ENCODE data around the gene C19orf53.
"Not testable (repeated sequence)": the region's sequence is repeated elsewhere in the genome, so short reads cannot be mapped to it uniquely, and the experiment has no call there.

C19orf53 gene

DNA sequence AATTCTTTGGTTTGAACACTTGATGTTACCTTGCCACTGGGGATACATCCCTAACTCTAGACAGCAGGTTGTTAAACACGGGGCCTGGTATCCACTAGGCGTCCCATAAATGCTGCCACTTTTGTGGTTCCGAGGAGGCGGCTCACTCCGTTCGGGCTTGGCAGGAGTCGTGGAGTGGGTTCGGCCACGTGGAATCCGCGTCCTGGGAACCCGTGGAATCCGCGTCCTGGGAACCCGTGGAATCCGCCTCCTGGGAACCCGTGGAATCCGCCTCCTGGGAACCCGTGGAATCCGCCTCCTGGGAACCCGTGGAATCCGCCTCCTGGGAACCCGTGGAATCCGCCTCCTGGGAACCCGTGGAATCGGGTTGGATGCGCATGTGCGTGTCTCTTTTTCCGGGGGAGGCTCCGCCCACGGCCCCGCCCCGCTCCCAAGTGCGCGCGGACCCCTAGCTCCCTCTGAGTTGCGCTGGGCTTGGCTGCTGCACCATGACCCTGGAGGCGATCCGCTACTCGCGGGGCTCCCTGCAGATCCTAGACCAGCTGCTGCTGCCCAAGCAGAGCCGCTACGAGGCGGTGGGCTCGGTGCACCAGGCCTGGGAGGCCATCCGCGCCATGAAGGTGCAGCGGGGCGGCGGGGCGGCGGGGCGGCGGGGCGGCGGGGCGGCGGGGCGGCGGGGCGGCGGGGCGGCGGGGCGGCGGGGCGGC is 10.0 kb upstream of the C19orf53 start, which contains the start of gene MRI1:
TSS of gene MRI1 (plus strand) at position 422 of the 707 bp plus-strand sequence. CDS start at position 489, 67 bp downstream.
- DNase-seq: peak; percentile 86

DNA sequence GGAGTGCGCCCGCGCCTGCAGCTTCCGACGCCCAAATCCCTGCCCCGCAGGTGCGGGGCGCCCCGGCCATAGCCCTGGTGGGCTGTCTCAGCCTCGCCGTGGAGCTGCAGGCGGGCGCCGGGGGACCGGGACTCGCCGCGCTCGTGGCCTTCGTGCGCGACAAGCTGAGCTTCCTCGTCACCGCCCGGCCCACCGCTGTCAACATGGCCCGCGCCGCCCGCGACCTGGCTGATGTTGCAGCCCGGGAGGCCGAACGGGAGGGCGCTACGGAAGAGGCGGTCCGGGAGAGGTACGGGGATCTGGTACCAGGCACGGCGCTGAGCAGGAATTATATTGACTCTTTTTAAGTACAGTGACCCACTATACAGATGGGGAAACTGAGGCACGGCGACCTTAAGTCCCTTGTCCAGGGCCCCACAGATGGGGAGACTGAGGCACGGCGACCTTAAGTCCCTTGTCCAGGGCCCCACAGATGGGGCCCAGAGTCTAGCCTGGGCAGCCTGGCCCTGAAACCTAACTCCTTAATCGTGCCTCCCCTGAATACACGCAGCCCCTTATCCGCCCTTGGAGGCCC is 9.3 kb upstream of the C19orf53 start:
- DNase-seq: no peak

DNA sequence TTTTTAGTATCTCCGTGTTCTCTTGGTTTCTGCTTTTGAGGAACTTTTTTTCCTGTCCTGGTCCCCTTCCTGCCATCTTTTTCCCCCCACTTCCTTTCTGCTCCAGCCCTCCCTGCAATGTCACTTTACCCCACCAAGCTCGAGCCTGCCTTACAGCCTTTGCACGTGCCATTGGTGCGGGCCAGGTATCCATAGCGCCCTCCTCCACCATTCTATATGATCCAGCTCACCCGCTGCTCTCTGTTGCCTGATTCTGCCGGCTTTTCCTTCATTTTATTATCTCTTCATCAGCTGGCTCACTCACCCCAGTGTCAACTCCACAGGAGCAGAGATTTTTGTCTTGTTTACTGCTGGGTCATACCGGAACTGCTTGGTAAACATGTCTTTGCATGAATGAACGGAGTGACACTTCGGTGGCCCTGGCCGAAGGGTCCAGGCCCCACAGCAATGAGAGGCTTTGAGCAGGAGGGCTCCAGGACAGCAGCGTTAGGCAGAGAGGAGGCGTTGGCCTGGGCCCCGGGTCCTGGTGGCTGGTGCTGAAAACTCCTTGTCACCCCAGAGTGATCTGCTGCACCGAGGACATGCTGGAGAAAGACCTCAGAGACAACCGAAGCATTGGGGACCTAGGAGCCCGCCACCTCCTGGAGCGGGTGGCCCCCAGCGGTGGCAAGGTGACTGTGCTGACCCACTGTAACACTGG is 8.7 kb upstream of the C19orf53 start:
- DNase-seq: no peak

DNA sequence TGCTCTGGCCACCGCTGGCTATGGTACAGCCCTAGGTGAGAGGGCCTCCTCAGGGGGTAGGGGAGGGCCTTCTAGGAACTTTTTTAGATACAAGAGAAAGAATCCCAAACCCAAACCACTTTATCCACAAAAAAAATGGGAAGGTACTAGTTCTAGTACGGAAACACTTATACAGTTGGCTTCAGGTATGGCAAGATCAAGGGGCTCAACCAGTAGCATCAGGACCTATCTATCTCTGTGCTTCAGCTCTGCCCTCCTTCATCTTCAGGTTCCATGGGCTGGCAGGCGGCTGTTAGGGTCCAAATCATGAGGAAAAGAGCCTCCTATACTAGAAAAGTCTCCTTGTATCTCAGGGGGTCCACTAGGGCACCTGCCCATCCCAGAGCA is 8.2 kb upstream of the C19orf53 start:
- DNase-seq: no peak

DNA sequence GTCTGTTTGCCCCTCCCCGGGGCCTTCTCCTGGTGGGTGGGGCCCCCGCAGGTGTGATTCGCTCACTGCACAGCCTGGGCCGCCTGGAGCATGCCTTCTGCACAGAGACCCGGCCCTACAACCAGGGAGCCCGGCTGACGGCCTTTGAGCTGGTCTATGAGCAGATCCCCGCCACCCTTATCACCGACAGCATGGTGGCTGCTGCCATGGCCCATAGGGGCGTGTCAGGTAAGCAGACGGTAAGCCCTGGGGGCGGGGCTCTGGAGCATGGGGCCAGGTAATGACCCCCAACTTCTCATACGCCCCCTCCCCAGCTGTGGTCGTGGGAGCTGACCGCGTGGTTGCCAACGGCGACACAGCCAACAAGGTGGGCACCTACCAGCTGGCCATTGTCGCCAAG is 5.7 kb upstream of the C19orf53 start:
- no peak for DNase-seq

DNA sequence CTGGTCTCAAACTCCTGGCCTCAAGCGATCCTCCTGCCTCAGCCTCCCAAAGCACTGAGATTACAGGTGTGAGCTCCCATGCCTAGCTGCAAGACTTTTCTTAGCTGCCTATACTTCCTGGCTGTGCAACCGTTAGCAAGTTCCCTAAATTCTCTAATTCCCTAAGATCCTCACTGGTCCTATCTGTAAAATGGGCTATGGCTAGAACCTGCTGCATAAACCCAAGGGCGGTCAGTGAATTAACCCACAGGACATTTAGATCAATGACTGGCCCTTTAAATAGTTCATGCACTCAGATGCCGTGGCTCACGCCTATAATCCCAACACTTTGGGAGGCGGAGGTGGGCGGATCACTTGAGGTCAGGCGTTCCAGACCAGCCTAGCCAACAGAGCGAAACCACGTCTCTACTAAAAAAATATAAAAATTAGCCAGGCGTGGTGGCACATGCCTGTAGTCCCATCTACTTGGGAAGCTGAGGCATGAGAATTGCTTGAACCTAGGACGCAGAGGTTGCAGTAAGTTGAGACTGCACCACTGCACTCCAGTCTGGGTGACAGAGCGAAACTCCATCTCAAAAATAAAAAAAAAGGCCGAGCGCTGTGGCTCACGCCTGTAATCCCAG is 4.1 kb upstream of the C19orf53 start:
- DNase-seq: no peak

DNA sequence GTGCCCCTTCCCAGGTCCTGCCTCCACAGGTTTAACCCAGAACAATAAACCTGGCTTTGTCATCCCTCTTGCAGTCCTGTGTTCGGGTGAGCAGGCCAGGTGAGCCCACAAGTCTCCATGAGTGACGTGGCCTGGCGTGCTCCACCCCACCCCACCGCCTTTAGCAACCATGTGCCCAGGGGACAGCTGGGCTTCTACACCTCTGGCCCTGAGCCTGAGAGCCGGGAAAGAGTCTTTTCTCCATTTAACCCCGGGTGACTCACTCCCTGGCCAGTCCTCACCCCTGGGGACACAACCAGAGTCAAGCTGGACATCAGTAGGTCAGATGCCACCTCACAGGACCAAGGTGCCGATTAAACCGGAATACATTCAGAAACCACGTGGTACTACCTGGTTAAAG is 4.1 kb downstream of the C19orf53 start:
- no peak for DNase-seq

DNA sequence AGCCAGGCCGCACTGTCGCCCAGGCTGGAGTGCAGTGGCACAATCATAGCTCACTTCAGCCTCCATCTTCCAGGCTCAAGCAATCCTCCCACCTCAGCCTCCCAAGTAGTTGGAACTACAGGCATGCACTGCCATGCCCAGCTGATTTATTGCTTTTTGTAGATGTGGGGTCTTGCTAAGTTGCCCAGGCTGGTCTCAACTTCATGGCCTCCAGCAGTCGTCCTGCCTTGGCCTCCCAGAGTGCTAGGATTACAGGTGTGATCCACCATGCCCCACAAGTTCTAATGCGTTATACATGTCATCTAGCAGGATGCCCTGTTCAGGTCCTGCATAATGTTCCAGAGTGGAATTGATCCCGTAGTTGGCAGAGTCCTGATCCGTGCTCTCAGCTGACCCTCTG is 4.6 kb downstream of the C19orf53 start:
- no peak for DNase-seq

DNA sequence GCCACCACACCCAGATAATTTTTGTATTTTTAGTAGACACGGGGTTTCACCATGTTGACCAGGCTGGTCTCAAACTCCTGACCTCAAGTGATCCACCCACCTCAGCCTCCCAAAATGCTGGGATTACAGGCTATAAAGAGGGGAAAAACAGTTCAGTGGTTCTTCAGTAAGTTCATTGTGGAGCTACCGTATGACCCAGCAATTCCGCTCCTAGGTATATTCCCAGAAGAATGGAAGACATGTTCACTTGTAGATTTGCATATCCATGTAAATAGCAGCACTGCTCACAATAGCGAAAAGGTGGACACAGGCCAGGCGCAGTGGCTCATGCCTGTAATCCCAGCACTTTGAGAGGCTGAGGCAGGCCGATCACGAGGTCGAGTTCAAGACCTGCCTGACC is 5.5 kb downstream of the C19orf53 start:
- DNase-seq: not testable (repeated sequence)

DNA sequence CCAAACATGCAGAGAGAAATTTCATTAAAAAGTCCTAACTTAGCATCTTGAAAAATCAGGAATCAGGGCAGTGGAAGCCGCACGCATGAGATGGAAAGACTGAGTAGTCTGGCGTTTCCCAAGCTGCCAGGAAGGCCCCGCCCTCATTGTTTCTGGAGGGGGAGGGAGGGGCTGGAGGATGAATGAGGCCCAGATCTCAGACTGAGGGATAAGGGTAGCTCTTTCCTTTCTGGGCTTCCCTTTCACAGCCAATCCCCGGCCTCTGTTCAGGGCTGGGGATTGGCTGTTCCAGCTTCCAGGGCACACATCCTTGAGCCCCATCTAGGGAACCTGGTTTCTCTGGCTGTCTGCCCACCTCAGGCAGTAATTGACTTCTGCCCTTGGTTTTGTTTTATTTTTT is 7.3 kb downstream of the C19orf53 start:
- DNase-seq: peak; percentile 92

DNA sequence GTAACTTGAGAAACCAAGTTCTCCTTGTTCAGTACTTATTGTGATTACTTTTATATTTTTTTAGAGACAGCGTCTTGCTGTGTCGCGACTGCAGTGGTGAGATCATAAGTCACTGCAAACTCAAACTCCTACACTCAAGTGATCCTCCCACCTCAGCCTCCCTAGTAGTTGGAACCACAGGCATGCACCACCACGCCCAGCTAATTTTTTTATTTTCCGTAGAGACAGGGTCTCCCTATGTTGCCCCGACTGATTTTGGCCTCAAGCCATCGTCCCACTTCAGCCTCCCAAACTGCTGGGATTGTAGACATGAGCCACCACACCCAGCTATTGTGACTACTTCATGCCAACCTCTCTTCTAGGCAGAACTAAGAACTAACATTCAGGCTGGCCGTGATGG is 8.3 kb downstream of the C19orf53 start:
- no peak for DNase-seq

DNA sequence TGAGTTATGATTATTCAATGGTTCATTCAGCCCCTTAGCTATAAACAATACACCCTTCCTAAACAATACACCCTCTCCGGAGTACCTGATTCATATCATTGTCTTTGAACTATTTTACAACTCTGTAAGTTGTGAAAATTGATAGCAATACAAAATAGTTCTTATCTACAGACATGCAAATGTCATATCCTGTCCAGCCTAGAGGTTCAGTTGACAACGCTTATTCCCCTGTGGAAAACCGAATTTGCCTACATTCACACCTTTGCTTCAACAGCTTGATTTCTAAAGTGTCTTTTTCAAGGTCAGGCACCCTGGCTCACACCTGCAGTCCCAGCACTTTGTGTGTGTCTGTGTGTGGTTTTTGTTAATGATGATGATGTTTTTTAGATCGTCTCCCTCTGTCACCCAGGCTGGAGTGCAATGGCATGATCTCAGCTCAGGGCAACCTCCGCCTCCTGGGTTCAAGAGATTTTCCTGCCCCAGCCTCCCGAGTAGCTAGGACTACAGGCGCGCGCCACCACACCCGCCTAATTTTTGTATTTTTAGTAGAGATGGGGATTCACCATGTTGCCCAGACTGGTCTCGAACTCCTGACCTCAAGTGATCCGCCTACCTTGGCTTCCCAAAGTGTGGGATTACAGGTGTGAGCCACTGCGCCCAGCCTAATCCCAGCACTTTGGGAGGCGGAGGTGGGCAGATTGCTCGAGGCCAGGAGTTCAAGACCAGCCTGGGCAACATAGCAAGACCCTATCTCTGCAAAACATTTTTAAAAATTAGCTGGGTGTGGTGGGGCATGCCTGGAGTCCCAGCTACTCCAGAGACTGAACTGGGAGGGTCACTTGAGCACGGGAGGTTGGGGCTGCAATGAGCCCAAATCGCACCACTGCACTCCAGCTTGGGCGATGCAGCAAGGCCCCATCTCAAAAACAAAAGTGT is 9.6 kb downstream of the C19orf53 start:
- DNase-seq: no peak

DNA sequence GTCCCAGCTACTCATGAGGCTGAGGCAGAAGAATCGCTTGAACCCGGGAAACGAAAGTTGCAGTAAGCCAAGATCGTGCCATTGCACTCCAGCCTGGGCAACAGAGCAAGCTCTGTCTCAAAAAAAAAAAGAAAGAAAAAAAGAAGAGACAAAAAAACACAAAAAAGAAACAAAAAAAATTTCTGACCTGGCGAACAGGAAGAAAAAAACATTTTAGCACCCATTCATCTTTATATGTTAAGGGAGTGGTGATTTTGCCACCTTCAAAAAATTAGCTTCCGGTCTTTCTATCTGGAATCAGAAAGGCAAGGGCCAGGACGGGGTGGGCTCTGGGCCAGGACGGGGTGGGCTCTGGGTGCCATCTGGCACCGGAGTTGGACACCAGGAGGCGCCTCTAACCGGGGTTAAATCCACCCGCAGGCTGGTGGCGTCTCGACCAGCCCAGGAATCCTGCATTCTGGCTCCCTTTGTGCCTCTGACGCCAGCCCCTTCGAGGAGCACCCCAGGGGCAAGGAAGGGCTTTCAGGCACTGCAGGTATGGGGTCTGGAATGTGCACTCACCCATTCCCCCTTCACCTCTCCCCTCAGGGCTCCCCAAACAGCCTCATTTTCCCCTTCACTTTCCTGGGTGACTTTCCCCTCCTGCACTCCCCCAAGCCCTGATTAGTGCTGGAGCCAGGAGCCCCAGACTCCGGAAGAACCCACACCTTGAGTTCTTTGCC is 10.6 kb downstream of the C19orf53 start:
- no peak for DNase-seq

DNA sequence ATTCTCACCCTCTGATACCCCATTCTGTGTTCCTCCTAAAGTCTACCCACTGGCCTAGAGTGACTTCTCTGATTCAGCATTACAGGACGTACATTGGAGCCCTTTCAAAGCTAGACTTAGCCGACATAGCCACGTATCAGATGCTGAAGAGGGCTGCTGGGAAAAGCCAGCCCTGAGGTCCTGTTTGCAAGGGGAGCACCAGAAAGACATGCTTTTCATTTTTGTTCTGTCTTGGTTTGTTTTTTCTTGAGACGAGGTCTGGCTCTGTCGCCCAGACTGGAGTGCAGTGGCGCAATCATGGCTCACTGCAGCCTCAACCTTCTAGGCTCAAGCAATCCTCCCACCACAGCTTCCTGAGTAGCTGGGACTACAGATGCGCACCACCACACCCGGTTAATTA is 14.7 kb downstream of the C19orf53 start:
- DNase-seq: no peak

DNA sequence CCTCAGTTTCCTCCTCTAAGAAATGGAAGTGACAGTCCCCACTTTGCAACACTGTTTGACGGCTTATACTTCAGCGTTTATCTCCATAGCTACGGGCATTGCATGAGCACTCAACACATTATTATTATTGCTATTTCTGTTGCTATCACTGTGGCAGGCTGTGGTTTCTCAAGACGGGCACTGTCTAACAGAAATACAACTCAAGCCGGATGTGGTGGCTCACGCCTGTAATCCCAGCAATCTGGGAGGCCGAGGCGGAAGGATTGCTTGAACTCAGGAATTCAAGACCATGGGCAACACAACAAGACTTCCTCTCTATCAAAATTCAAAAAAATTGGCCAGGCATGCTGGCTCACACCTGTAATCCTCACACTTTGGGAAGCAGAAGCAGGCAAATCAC is 16.1 kb downstream of the C19orf53 start:
- no peak for DNase-seq

DNA sequence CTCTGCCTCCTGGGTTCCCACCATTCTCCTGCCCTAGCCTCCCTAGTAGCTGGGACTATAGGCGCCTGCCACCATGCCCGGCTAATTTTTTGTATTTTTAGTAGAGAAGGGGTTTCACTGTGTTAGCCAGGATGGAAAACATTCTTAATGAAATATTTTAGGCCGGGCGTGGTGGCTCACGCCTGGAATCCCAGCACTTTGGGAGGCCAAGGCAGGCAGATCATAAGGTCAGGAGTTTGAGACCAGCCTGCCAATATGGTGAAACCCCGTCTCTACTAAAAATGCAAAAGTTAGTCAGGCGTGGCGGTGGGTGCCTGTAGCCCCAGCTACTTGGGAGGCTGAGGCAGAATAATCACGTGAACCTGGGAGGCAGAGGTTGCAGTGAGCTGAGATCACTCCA is 19.1 kb downstream of the C19orf53 start:
- not testable (repeated sequence) for DNase-seq

DNA sequence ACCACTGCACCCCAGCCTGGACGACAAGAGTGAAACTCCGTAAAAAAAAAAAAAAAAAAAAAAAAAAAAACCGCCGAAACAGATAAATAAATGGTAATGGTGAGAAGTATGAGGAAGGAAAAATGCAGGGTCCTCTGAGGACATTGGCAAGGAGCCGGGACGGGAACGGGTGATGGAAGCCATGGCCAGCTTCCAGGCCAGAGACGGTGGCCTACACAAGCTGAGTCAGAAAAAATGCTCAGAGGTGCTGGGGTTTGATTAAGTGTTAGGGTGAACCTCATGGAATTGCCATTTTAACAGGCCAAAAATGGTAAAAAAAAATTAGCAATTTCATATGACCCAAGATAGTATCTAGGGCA is 20.1 kb downstream of the C19orf53 start:
- DNase-seq: peak; percentile 63

DNA sequence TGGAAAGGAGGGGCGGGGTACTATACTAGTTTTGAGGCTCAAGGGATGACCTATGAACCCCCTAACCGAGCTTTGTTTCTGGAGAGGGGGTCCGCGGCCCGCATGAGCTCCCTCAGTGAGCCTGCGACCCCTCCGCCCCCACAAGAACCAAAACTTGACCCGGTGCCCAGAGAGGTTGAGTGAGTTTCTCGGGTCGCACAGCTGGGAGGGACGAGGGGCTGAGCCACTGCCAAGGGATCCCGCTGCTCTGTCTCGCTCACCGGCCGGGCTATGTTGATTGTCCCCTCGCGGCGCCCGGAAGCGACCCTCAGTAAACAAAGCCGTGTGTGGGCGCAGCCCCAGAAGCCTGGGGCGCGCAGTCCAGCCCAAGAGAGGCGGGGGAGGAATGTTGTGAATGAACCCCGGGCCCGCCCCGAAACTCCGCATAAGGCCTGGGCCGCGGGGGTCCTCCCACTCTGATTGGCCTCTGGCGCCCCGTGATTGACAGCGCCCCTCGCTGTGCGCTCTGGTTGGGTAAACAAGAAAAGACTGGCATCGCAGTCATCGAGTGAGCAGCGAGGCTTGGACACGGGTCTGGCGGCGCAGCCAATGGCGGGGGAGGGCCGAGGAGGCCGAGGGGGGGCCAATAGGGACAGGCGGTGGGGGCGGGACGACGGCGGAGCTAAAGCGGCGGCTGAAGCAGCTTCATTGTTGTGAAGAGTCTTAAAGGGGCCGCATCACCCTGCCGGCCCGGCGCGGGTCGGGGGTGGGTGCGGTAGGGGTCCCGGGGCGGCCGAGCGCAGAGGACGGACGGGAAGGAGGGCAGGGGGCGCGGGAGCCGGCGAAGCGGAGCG is 20.7 kb downstream of the C19orf53 start, which contains the start of gene ZSWIM4:
TSS of gene ZSWIM4 (plus strand) at position 687 of the 833 bp plus-strand sequence. CDS start 206 bp downstream, outside the sequence.
- DNase-seq: peak; percentile 99

DNA sequence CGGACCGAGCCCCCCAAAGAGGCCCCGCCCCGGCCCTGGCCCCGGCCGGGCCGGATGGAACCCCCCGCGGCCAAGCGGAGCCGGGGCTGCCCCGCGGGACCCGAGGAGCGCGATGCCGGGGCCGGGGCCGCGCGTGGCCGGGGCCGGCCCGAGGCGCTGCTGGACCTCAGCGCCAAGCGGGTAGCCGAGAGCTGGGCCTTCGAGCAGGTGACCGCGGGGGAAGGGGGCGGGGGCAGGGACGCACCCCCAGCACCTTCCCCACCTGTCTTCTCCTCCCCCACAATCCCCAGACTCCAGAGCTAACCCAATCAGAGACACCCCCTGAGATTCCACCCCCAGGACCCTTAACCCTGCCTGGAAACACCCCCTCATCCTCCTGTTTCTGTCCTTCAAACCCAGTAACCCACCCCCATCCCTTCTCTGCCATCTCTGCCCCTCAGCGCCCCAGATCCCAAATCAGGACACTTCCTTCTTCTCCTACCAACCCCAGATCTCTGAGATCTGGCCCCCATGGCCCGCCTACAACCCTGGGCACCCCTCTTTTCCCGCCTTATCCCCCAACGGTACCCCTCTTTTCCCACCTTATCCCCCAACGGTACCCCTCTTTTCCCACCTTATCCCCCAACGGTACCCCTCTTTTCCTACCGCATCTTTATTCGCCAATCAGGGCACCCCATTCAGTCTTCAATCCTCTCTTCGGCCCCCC is 21.5 kb downstream of the C19orf53 start:
- DNase-seq: peak; percentile 59
